ENCODE measurements around the gene GPR17. TPM values are rescaled to one million over a fixed set of nuclear protein-coding genes. Genes with fewer than 3 reads are reported as not detected.
A peak's percentile ranks its signal among the peaks of the same experiment; 100 is the strongest.

The GPR17 gene
- total RNA-seq, 1 experiment from 2014 or later: 0.35 TPM

GRCh38 chr2:127606625-127607398 is 39.1 kb upstream of the GPR17 start:
- Histone ChIP-seq H2BK120ac (ENCODE audit: low read depth, low read length, poor library complexity, severe bottlenecking) (no peak overlapping the region), H2AK5ac (ENCODE audit: insufficient read length, low read length) (no peak overlapping the region), H3K56ac (ENCODE audit: insufficient read length, low read depth, low read length) (no peak overlapping the region), H3K4me1 (ENCODE audit: insufficient read depth, low read length) (no peaks in the 10 kb centered on the region), H3K79me2 (ENCODE audit: insufficient read depth, low read length) (no peaks in the 10 kb centered on the region), H2BK12ac (ENCODE audit: insufficient read length, low read depth, low read length) (no peak overlapping the region), H3K14ac (ENCODE audit: insufficient read depth, low read length) (no peak overlapping the region), H4K91ac (ENCODE audit: insufficient read length, low read depth, low read length) (no peak overlapping the region), H4K8ac (replicated peaks; ENCODE audit: insufficient read length, low read depth, low read length) (no peak overlapping the region), H3K4ac (ENCODE audit: low read depth, low read length) (no peak overlapping the region), H3K9me3 (ENCODE audit: control insufficient read depth, low read depth, low read length) (no peaks in the 10 kb centered on the region), H3K4me2 (ENCODE audit: insufficient read depth, insufficient read length, low read length) (no peak overlapping the region), H3K18ac (ENCODE audit: insufficient read length, low read depth, low read length) (no peak overlapping the region), H4K5ac (ENCODE audit: insufficient read length, low read depth, low read length) (no peak overlapping the region), H3K23ac (ENCODE audit: insufficient read length, low read depth, low read length) (no peak overlapping the region), H3K27me3 (ENCODE audit: insufficient read depth, low read length) (no peaks in the 10 kb centered on the region), H3T11ph (ENCODE audit: low read length) (no peak overlapping the region), H2BK15ac (ENCODE audit: low read depth, low read length) (no peak overlapping the region), H2BK5ac (ENCODE audit: insufficient read length, low read length) (no peak overlapping the region), H3K23me2 (ENCODE audit: insufficient read length, low read depth, low read length, poor library complexity, severe bottlenecking) (no peaks in the 10 kb centered on the region), H2BK20ac (ENCODE audit: low read depth, low read length, poor library complexity, severe bottlenecking) (no peak overlapping the region), H3K9ac (ENCODE audit: extremely low read depth, insufficient read length, low read length) (no peak overlapping the region), H3K79me1 (ENCODE audit: insufficient read depth, low read depth, low read length, poor library complexity, severe bottlenecking) (no peaks in the 10 kb centered on the region), H3K27ac (ENCODE audit: insufficient read length, low read depth, low read length) (no peak overlapping the region), H2AFZ (ENCODE audit: low read length) (no peak overlapping the region), H4K20me1 (ENCODE audit: control insufficient read depth, insufficient read depth, insufficient read length) (no peaks in the 10 kb centered on the region)
- no peaks in the 10 kb centered on the region for H3K4me1 Mint-ChIP-seq
- no CpG with 5 or more reads among the region's 17 CpGs for WGBS (ENCODE audit: extremely low coverage, insufficient read length, low lambda C conversion rate)
- no peaks in the 10 kb centered on the region; a peak in 1 of 7 replicates for H3K36me3 Mint-ChIP-seq (ENCODE audit: insufficient read depth in 1 of 3, low read depth in 3 of 3)
- no peak overlapping the region for H3K4me3 Mint-ChIP-seq
- H3K27ac Mint-ChIP-seq: peak overlapping the region in 1 of 3 experiments; percentile 7; a peak in 1 of 7 replicates
- no peak for TF ChIP-seq CTCF (conservative IDR thresholded peaks at IDR 0.05)
- DNase-seq: peak; percentile 19
- H3K27me3 Mint-ChIP-seq (ENCODE audit: low read depth): peaks cover 2% of the 10 kb centered on the region; the same call in 1 of the 2 replicates
- no peaks in the 10 kb centered on the region; a peak in 2 of 5 replicates for H3K9me3 Mint-ChIP-seq

All from H9 (cell line).